ENCODE data around the gene IZUMO2.
A peak's percentile ranks its signal among the peaks of the same experiment; 100 is the strongest.

IZUMO2 gene

GRCh38 chr19:50173127-50173526 is 10.0 kb upstream of the IZUMO2 start:
- no peak for TF ChIP-seq CTCF (conservative IDR thresholded peaks at IDR 0.05)
- H3K27ac ChIP-seq: no peak overlapping the region

GRCh38 chr19:50172726-50173125 is 9.6 kb upstream of the IZUMO2 start:
- no peak overlapping the region for H3K27ac ChIP-seq
- no peak for TF ChIP-seq CTCF (conservative IDR thresholded peaks at IDR 0.05)

- H3K27ac ChIP-seq: no peak overlapping the region
- no peak for TF ChIP-seq CTCF (conservative IDR thresholded peaks at IDR 0.05)
These were observed 8.7 kb upstream of the IZUMO2 start for GRCh38 chr19:50171752-50172151.

- TF ChIP-seq CTCF (conservative IDR thresholded peaks at IDR 0.05): no peak; the same call in 1 of the 2 replicates
- H3K27ac ChIP-seq: peak overlapping the region; percentile 51
These were observed 4.2 kb upstream of the IZUMO2 start for GRCh38 chr19:50167314-50167721.

GRCh38 chr19:50159078-50159477 is 4.0 kb downstream of the IZUMO2 start:
- H3K27ac ChIP-seq: no peak overlapping the region
- no peak for TF ChIP-seq CTCF (conservative IDR thresholded peaks at IDR 0.05)

- no peak for TF ChIP-seq CTCF (conservative IDR thresholded peaks at IDR 0.05)
- H3K27ac ChIP-seq: no peak overlapping the region
These were observed 4.5 kb downstream of the IZUMO2 start for GRCh38 chr19:50158577-50158976.

- TF ChIP-seq CTCF (conservative IDR thresholded peaks at IDR 0.05): no peak
- H3K27ac ChIP-seq: no peak overlapping the region
These were observed 7.5 kb downstream of the IZUMO2 start for GRCh38 chr19:50155520-50156109.

Data from VCaP (cell line).